ENCODE measurements around the gene MMP15.

DNA sequence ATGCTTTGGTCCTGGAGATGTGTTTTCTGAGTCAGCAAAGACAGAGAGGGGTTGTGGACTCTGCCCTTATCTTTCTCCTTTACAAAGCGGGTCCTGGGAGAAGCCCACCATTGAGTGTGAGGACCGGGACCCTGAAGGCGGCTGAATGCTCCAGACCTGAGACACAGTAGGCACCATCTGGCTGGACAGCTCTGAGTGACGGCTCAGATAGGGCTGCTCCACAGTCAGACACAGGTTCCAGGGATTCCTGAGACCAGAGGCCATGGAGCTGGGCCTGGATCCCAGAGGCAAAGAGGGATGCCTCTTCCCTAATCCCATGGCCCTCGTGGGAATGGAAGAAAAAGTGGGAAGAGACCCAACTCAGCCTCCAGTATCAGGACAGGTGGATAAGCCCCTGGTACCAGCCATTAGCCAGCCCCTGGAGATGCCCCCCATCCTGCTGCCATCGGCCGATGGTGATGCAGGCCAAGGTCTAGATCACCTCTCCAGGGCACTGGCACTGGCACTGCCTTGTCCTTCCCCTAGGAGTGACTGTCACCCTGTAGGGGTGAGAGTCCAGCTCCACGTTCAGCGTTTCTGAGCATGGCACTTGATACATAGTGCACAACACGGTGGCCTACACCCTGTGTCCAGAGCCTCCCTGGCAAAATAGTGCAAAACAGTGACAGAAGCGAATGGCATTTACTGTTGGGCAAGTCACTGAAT lies 4.7 kb downstream of the MMP15 start:
- TF ChIP-seq CTCF (IDR thresholded peaks at IDR 0.05; ENCODE audit: low read depth, low read length) (no peak), EZH2phosphoT487 (IDR thresholded peaks at IDR 0.05; ENCODE audit: low read depth) (no peak)
